ENCODE data around the gene EPHB1.

Gene EPHB1

DNA sequence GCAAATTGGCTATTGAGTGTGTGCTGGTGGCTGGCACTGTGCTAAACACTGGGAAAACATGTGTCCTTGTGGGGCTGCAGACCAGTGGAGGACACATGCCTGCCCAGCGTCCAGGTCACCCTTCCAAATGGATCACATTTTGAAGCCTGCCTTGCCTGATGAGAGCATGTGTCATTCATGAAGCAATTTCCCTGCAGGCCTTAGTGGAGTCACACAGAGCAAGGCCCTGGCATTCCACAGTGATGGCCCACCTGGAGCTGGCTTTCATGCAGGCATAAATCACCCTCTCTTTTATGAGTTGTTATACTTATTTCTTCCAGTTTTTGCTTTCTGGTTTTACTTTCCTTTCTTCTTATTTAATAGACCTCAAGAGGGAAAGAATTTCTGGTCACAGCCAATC, 219.5 kb downstream of the EPHB1 start:
- no peak for DNase-seq (ENCODE audit: low read depth in 1 of 2, low spot score in 1 of 2)
- TF ChIP-seq REST (IDR thresholded peaks at IDR 0.05; ENCODE audit: insufficient replicate concordance, low read depth): no peak
- no peak for TF ChIP-seq GABPA (IDR thresholded peaks at IDR 0.05; ENCODE audit: low read depth)
- TF ChIP-seq, protein P1, sequence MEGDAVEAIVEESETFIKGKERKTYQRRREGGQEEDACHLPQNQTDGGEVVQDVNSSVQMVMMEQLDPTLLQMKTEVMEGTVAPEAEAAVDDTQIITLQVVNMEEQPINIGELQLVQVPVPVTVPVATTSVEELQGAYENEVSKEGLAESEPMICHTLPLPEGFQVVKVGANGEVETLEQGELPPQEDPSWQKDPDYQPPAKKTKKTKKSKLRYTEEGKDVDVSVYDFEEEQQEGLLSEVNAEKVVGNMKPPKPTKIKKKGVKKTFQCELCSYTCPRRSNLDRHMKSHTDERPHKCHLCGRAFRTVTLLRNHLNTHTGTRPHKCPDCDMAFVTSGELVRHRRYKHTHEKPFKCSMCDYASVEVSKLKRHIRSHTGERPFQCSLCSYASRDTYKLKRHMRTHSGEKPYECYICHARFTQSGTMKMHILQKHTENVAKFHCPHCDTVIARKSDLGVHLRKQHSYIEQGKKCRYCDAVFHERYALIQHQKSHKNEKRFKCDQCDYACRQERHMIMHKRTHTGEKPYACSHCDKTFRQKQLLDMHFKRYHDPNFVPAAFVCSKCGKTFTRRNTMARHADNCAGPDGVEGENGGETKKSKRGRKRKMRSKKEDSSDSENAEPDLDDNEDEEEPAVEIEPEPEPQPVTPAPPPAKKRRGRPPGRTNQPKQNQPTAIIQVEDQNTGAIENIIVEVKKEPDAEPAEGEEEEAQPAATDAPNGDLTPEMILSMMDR (IDR thresholded peaks at IDR 0.05; ENCODE audit: insufficient read depth, low read length): no peak
- TF ChIP-seq SPI1 (IDR thresholded peaks at IDR 0.05; ENCODE audit: borderline replicate concordance, low read depth): no peak
- TF ChIP-seq POLR2AphosphoS5 (IDR thresholded peaks at IDR 0.05; ENCODE audit: low read depth): no peak
- H3K27me3 ChIP-seq (ENCODE audit: insufficient read depth, poor library complexity, severe bottlenecking): no peaks in the 10 kb centered on the region
- H3K4me3 ChIP-seq (replicated peaks; ENCODE audit: insufficient read depth, low read length): no peak overlapping the region
- H3K27ac ChIP-seq (replicated peaks): no peak overlapping the region

DNA sequence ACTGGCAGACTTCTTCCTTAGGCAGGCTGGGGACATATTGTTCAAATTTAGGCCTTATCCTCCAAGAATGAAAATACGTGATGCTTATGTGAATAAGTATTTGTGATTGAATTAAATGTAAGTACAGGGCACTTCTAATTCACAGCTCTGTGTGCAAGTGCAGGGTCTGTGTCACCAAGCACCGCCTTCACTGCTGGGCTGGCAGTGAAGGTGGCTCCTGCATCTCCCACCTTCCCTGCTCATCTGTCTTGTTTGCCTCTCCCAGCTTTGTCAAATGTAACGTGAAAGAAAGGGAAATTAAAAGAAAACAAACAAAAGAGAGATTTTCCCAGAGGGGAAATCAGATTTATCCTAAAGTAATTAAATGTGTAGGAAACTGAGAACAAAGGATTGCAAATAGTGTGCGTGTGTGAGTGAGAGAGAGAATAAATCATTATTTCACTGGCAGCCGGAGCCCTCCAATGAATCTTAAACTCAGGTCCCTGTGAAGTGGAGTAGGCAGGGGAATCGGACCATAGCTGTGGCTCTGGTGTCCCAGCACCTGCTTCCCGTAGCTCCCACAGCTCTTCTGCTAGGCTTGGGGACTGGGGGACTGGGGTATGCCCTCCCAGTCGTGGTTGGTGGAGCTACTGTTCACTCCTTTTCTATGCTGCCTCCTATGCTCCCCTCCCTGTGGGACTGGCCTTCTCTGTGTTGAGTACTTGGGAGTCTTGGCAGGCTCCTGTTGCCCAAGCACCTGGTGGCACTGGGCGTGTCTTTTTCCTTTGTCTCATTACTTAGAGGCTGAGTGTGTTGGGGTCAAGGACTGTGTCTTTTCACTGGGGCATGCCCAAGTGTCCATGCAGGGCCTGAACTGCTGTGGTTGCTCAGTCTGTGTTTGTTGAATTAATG, 222.2 kb downstream of the EPHB1 start:
- TF ChIP-seq SPI1 (IDR thresholded peaks at IDR 0.05; ENCODE audit: borderline replicate concordance, low read depth) (no peak), REST (IDR thresholded peaks at IDR 0.05; ENCODE audit: insufficient replicate concordance, low read depth) (no peak), POLR2AphosphoS5 (IDR thresholded peaks at IDR 0.05; ENCODE audit: low read depth) (no peak), GABPA (IDR thresholded peaks at IDR 0.05; ENCODE audit: low read depth) (no peak)
- TF ChIP-seq, protein P1 (IDR thresholded peaks at IDR 0.05; ENCODE audit: insufficient read depth, low read length): no peak
- H3K27me3 ChIP-seq (ENCODE audit: insufficient read depth, poor library complexity, severe bottlenecking): no peaks in the 10 kb centered on the region
- H3K4me3 ChIP-seq (replicated peaks; ENCODE audit: insufficient read depth, low read length): no peak overlapping the region
- no peak overlapping the region for H3K27ac ChIP-seq (replicated peaks)
- DNase-seq (ENCODE audit: low read depth in 1 of 2, low spot score in 1 of 2): no peak

- Histone ChIP-seq H3K4me3 (replicated peaks; ENCODE audit: insufficient read depth, low read length) (no peak overlapping the region), H3K27me3 (ENCODE audit: insufficient read depth, poor library complexity, severe bottlenecking) (no peaks in the 10 kb centered on the region), H3K27ac (replicated peaks) (no peak overlapping the region)
- DNase-seq (ENCODE audit: low read depth in 1 of 2, low spot score in 1 of 2): no peak
- TF ChIP-seq POLR2AphosphoS5 (IDR thresholded peaks at IDR 0.05; ENCODE audit: low read depth) (no peak), GABPA (IDR thresholded peaks at IDR 0.05; ENCODE audit: low read depth) (no peak), REST (IDR thresholded peaks at IDR 0.05; ENCODE audit: insufficient replicate concordance, low read depth) (no peak), SPI1 (IDR thresholded peaks at IDR 0.05; ENCODE audit: borderline replicate concordance, low read depth) (no peak)
- TF ChIP-seq, protein P1 (IDR thresholded peaks at IDR 0.05; ENCODE audit: insufficient read depth, low read length): no peak
These were observed 223.3 kb downstream of the EPHB1 start for GRCh38 chr3:135018149-135018923.
